ENCODE data around the gene IRF2BPL. TPM values are rescaled to one million over a fixed set of nuclear protein-coding genes. Genes with fewer than 3 reads are reported as not detected.

Gene IRF2BPL
- total and polyA plus RNA-seq, 9 of the 15 experiments (the other 6 are each of a cell fraction or from before 2014, with no cell fraction given): 0.52 to 21.6 (median 2.5) TPM

DNA sequence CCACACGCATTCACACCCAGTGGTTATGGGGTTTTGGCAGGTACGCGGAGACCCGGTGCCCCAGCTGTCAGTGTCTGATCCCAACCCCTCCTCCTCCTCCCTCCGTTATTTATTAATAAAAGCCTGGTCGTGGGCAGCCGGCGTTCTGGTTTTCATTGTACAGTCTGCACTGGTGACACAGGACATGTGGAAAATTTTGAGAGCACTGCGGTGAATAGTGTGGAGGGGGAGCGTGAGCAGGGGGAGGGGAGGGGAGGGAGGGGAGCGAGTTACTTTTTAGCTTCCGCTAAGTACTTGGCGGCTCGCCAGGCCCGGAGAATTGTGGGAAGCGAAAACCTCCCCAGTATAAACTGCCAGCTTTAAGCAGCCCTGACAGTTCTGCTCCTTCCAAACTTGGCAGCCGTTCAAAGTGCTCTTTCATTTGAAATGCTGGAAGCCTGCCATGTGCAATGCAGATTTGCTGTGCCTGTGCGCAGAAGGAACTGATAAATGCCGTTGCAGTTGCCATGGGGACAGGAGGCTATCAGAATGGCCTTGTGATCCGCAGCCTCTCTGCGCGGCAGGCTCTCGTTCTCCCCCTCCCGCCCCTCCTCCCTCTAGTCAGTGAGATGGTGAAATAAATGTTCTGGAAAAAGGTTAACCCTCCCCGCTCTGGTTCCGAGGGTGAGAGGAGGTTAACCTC lies 11.7 kb upstream of the IRF2BPL start (continued):
- TF ChIP-seq NR1H2 (CRISPR knock-in tag; IDR thresholded peaks at IDR 0.05): no peak
- TF ChIP-seq, protein P1, sequence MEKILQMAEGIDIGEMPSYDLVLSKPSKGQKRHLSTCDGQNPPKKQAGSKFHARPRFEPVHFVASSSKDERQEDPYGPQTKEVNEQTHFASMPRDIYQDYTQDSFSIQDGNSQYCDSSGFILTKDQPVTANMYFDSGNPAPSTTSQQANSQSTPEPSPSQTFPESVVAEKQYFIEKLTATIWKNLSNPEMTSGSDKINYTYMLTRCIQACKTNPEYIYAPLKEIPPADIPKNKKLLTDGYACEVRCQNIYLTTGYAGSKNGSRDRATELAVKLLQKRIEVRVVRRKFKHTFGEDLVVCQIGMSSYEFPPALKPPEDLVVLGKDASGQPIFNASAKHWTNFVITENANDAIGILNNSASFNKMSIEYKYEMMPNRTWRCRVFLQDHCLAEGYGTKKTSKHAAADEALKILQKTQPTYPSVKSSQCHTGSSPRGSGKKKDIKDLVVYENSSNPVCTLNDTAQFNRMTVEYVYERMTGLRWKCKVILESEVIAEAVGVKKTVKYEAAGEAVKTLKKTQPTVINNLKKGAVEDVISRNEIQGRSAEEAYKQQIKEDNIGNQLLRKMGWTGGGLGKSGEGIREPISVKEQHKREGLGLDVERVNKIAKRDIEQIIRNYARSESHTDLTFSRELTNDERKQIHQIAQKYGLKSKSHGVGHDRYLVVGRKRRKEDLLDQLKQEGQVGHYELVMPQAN (IDR thresholded peaks at IDR 0.05; ENCODE audit: borderline replicate concordance): no peak
- peak; percentile 82 for TF ChIP-seq CBFA2T2 (conservative IDR thresholded peaks at IDR 0.05)
- no peak for TF ChIP-seq ZNF668 (CRISPR knock-in tag; IDR thresholded peaks at IDR 0.05)
- TF ChIP-seq E2F3 (CRISPR knock-in tag; IDR thresholded peaks at IDR 0.05): no peak
- no peak for TF ChIP-seq ZNF174 (CRISPR knock-in tag; IDR thresholded peaks at IDR 0.05)
- no peak for TF ChIP-seq ZNF124 (CRISPR knock-in tag; IDR thresholded peaks at IDR 0.05)
- TF ChIP-seq HNRNPK (IDR thresholded peaks at IDR 0.05; ENCODE audit: low read depth, low read length, poor library complexity, severe bottlenecking): no peak
- peak; percentile 55; the same call in 1 of the 2 replicates for TF ChIP-seq POLR2G (IDR thresholded peaks at IDR 0.05; ENCODE audit: low read depth, low read length)
- TF ChIP-seq ZC3H11A (IDR thresholded peaks at IDR 0.05; ENCODE audit: low read depth, low read length): no peak
- TF ChIP-seq NR2F6 (CRISPR knock-in tag; IDR thresholded peaks at IDR 0.05): no peak
- TF ChIP-seq CHD1 (IDR thresholded peaks at IDR 0.05; ENCODE audit: low read length): no peak
- TF ChIP-seq GATAD2A (IDR thresholded peaks at IDR 0.05): no peak
- TF ChIP-seq, protein P2, sequence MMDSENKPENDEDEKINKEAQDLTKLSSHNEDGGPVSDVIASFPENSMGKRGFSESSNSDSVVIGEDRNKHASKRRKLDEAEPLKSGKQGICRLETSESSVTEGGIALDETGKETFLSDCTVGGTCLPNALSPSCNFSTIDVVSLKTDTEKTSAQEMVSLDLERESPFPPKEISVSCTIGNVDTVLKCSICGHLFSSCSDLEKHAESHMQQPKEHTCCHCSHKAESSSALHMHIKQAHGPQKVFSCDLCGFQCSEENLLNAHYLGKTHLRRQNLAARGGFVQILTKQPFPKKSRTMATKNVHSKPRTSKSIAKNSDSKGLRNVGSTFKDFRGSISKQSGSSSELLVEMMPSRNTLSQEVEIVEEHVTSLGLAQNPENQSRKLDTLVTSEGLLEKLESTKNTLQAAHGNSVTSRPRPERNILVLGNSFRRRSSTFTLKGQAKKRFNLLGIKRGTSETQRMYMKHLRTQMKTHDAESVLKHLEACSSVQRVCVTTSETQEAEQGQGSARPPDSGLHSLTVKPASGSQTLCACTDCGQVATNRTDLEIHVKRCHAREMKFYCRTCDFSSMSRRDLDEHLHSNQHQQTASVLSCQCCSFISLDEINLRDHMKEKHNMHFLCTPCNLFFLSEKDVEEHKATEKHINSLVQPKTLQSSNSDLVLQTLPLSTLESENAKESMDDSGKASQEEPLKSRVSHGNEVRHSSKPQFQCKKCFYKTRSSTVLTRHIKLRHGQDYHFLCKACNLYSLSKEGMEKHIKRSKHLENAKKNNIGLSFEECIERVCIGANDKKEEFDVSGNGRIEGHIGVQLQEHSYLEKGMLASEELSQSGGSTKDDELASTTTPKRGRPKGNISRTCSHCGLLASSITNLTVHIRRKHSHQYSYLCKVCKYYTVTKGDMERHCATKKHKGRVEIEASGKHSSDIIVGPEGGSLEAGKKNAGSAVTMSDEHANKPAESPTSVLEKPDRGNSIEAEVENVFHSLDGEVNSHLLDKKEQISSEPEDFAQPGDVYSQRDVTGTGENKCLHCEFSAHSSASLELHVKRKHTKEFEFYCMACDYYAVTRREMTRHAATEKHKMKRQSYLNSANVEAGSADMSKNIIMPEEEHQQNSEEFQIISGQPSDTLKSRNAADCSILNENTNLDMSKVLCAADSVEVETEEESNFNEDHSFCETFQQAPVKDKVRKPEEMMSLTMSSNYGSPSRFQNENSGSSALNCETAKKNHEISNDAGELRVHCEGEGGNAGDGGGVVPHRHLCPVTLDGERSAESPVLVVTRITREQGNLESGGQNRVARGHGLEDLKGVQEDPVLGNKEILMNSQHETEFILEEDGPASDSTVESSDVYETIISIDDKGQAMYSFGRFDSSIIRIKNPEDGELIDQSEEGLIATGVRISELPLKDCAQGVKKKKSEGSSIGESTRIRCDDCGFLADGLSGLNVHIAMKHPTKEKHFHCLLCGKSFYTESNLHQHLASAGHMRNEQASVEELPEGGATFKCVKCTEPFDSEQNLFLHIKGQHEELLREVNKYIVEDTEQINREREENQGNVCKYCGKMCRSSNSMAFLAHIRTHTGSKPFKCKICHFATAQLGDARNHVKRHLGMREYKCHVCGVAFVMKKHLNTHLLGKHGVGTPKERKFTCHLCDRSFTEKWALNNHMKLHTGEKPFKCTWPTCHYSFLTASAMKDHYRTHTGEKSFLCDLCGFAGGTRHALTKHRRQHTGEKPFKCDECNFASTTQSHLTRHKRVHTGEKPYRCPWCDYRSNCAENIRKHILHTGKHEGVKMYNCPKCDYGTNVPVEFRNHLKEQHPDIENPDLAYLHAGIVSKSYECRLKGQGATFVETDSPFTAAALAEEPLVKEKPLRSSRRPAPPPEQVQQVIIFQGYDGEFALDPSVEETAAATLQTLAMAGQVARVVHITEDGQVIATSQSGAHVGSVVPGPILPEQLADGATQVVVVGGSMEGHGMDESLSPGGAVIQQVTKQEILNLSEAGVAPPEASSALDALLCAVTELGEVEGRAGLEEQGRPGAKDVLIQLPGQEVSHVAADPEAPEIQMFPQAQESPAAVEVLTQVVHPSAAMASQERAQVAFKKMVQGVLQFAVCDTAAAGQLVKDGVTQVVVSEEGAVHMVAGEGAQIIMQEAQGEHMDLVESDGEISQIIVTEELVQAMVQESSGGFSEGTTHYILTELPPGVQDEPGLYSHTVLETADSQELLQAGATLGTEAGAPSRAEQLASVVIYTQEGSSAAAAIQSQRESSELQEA (IDR thresholded peaks at IDR 0.05; ENCODE audit: low read depth): no peak
- no peak for TF ChIP-seq ILK (tag; IDR thresholded peaks at IDR 0.05; ENCODE audit: borderline replicate concordance, low read depth)
- peak; percentile 64 for TF ChIP-seq GATA2 (CRISPR knock-in tag; IDR thresholded peaks at IDR 0.05)
- TF ChIP-seq, protein P3, sequence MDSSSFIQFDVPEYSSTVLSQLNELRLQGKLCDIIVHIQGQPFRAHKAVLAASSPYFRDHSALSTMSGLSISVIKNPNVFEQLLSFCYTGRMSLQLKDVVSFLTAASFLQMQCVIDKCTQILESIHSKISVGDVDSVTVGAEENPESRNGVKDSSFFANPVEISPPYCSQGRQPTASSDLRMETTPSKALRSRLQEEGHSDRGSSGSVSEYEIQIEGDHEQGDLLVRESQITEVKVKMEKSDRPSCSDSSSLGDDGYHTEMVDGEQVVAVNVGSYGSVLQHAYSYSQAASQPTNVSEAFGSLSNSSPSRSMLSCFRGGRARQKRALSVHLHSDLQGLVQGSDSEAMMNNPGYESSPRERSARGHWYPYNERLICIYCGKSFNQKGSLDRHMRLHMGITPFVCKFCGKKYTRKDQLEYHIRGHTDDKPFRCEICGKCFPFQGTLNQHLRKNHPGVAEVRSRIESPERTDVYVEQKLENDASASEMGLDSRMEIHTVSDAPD (CRISPR knock-in tag; IDR thresholded peaks at IDR 0.05): no peak
- TF ChIP-seq TEAD1 (CRISPR knock-in tag; IDR thresholded peaks at IDR 0.05): 0 out of 4 replicates have a peak, but pooled peaks of 1 of the 2 experiments have one; percentile 28

Measured in K562 (cell line).